22Rv1 (cell line): ENCODE data around the gene TIPIN.

ENCODE experiments used
- ZFX ChIP-seq: fragments of 450-650 bp; IDR thresholded peaks from 2 replicates; pipeline ENCODE4 v1.6.1; 2017; ENCODE audit warnings: antibody characterized with exemption, borderline replicate concordance
- TF ChIP-seq, protein P1 (sequence below): fragments of 450-650 bp; IDR thresholded peaks from 2 replicates; pipeline ENCODE4 v1.5.1; 2017; ENCODE audit warnings: mild to moderate bottlenecking

GRCh38 chr15:66389859-66390381 is 33.4 kb upstream of the TIPIN start:
- TF ChIP-seq, protein P1, sequence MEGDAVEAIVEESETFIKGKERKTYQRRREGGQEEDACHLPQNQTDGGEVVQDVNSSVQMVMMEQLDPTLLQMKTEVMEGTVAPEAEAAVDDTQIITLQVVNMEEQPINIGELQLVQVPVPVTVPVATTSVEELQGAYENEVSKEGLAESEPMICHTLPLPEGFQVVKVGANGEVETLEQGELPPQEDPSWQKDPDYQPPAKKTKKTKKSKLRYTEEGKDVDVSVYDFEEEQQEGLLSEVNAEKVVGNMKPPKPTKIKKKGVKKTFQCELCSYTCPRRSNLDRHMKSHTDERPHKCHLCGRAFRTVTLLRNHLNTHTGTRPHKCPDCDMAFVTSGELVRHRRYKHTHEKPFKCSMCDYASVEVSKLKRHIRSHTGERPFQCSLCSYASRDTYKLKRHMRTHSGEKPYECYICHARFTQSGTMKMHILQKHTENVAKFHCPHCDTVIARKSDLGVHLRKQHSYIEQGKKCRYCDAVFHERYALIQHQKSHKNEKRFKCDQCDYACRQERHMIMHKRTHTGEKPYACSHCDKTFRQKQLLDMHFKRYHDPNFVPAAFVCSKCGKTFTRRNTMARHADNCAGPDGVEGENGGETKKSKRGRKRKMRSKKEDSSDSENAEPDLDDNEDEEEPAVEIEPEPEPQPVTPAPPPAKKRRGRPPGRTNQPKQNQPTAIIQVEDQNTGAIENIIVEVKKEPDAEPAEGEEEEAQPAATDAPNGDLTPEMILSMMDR: no peak
- no peak for TF ChIP-seq ZFX
